GM19239 (cell line): ENCODE measurements around the gene ATN1.
A peak's percentile ranks its signal among the peaks of the same experiment; 100 is the strongest.
"Not testable (repeated sequence)": the region's sequence is repeated elsewhere in the genome, so short reads cannot be mapped to it uniquely, and the experiment has no call there.

Source experiments
- DNase-seq: peaks from one replicate; pipeline ENCODE4 v3.0.0; 2011; ENCODE audit warnings: low spot score; ENCODE audit not compliant: insufficient read length
- FAIRE-seq: peaks from 2 replicates; lab custom pipeline; 2011; peaks lifted over from hg19 to GRCh38; lab: Jason Lieb, UNC

The ATN1 gene

DNA sequence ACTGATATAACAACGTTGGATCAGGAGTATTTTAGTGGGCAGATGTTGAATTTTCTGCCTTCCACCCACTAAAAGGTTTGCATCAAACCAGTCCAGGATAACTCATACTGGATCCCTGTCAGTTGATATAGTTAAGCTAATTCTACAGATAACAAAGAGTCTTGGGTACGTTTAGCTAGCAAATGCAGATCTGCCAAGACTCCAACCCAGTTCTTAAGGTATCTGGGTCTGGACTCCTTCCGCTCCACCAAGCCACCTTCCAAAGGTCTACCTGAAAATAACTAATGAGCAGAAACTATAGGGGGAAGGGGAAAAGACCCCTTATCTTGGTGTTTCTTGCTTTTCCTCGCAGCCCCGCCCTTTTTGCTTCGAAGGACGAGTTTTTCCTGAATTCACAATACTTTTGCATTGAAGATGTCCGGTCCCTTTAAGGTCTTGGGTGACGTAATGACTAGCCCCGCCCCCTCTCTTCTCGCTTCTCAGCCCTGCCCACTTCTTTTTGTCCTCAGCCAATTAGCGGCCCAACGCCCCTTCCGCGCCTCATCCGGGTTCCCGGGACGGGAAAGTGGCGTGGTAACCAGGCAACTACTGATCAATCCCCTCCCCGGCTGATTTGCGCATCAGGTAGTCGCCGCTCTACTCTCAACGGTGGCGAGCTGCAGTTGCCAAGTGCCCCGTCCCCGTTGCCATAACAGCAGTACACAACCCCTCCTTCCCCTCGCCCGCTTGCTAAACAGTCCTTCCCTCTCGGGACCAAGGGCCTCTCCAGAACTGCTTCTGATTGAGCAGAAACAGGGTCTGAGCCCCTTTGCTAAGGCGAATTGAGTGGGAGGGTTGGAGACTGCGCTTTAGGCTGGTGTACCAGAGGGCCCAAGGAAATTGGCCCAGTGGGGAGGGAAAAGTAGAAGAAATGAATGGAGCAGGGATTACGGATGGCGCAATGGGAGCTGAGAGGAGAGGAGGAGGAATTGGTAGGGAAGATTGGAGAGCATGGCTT lies 23.2 kb upstream of the ATN1 start, which contains the start of gene LRRC23:
Gene LRRC23 (plus strand): TSS at position 543 of the 997 bp plus-strand sequence. CDS start 812 bp downstream, outside the sequence.
- peak; percentile 100 for FAIRE-seq
- peak; percentile 85 for DNase-seq

DNA sequence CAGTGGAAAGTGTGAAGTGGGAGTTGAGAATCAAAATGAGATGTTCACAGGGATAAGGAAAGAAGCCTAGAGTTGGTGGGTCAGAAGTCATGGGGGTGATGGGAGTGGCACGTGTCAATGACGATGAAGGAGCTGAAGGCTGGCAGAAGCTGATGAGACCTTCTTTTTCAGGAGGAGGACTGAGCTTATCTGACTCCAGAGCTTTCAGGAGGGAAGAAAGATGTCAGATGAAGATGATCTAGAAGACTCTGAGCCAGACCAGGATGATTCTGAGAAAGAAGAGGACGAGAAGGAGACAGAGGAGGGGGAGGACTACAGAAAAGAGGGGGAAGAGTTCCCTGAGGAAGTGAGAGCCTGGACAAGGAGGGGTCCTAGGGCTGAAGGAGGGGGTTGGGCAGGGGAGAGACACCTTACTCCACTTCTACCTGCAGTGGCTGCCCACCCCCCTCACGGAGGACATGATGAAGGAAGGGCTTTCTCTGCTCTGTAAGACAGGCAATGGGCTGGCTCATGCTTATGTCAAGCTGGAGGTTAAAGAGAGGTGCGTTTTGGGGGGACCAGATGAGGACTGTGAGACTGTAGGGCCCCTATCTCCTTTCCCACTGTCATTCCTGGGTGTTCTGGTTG lies 22.2 kb upstream of the ATN1 start:
- no peak for FAIRE-seq

DNA sequence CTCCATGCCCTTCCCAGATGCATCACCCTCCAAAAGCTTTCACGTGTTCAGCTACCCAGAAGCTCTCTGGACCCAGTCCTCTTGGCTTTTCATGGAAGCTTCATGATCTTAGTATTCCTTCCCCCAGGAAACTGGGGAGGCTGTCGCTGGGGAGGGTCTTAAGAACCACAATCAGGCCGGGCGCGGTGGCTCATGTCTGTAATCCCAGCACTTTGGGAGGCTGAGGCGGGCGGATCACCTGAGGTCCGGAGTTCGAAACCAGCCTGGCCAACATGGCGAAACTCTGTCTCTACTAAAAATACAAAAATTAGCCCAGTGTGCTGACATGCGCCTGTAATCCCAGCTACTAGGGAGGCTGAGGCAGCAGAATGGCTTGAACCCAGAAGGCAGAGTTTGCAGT lies 19.6 kb upstream of the ATN1 start:
- not testable (repeated sequence) for FAIRE-seq, DNase-seq

More for the DNA sequence above, 22.2 kb upstream of the ATN1 start:
- DNase-seq: no peak

DNA sequence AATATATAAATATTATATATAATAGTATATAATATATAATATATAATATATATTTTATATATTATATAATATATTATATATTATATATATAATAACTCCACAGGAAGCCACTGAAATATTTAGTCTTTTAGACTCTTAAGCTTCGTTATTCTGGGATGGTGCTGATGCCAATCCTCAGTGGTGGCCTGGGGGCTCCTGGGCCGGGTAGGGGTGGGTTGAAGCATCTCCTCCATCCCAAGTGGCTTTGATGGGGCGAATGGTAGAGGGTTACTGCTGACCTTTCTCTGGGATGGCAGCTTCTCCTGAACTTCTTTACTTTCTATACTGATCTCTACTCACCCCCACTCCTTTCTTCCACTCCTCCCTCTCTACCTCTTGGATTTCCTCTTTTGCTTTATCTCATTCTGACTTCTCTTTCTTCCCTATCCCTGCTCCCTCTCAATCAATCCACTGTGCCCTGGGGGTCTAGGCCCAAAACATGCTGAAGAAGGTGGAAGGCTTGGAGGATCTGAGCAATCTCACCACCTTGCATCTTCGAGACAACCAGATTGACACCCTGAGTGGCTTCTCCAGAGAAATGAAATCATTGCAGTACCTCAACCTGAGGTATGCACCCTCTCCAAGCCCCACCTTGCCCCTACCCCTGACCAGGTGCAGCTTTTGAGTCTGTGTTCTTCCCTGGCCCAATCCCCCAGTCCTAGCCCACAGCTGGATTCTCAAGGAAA lies 18.2 kb upstream of the ATN1 start:
- DNase-seq: no peak
- FAIRE-seq: no peak

DNA sequence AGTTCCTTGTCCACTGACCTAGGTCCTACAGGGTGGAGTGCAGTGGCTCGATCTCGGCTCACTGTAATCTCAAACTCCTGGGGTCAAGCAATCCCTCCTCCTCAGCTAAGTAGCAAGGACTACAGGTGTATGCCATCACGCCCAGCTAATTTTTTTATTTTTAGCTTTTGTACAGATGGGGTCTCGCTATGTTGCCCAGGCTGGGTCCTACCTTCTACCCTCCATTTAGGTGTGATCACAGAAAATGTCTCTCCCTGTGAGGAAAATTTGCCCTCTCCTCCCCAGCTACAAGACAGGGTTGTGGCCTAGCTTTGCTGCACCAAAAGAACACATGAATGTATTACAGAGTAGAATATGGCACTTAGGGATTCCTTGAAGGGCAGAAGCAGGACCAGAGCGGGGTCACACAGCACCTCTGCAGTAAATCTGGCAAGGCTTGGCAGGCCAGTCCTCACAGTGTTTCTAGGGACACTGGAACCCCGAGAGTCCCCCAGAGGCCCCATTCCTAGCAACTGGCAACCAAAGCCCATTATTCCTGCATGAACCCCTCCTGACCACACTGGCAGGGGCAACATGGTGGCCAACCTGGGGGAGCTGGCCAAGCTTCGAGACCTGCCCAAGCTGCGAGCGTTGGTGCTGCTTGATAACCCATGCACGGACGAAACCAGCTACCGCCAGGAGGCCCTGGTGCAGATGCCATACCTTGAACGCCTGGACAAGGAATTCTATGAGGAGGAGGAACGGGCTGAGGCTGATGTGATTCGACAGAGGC lies 15.4 kb upstream of the ATN1 start:
- FAIRE-seq (no peak), DNase-seq (no peak)

DNA sequence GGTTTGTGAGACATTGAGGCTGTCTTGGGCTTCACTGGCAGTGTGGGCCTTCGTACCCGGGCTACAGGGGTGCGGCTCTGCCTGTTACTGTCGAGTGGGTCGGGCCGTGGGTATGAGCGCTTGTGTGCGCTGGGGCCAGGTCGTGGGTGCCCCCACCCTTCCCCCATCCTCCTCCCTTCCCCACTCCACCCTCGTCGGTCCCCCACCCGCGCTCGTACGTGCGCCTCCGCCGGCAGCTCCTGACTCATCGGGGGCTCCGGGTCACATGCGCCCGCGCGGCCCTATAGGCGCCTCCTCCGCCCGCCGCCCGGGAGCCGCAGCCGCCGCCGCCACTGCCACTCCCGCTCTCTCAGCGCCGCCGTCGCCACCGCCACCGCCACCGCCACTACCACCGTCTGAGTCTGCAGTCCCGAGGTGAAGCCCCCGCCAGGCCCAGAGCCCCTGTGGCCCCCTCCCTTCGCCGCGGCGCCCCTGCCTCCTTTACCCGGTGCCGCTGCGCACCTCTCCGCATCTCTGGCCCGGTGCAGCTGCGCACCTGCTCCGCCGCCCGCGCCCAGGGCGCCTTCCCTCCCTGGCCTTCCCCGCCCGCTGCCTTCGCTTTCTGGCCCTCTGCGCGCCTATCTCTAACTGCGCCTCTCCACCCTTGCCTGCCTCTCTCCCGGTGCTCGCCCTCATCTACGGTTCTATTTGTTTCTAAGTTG lies 13.4 kb upstream of the ATN1 start, which contains the start of gene ENO2:
Gene ENO2 (plus strand): TSS at position 335 of the 701 bp plus-strand sequence. CDS start 1,253 bp downstream, outside the sequence.
- FAIRE-seq (peak; percentile 73), DNase-seq (no peak)

DNA sequence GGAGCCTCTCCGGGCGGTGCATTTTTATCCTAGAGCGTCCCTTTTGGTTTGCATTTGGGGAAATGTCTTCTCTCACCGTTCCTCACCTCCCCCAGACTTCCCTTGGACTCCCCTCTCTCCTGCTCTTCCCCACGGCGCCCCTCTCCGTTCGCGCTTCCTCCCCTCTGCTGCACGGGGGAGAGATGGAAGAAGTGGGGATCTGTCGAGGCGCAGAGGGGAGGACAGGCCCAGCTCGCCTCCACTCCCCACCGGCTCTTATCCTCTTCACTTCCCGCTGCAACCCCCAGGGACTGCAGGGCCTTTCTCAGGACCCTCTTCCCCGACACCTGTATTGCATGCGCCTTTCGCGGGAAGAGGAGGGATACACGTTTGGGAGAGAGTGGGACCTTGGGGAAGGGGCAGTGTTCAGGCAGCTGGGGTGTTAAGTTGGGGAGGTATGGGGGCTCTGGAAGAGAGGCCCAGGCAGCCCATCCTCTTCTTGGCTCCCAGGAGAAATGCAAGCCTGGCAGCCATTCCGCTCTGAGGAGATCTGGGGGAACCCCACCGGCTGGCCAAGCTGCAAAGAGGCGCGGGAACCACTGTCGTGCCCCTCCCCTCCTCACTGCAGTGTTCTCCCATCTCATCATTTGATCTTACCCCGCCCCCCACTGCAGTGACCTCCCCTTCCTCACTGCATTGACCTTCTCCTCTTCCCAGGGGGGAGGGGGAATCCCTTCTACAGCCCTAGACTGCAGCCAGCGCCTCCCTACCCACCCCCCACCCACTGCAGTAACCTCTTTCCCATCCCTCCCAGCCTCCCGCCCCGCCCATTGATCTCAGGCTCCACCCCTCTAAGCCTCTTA lies 12.6 kb upstream of the ATN1 start:
- FAIRE-seq (peak; percentile 83), DNase-seq (no peak)

DNA sequence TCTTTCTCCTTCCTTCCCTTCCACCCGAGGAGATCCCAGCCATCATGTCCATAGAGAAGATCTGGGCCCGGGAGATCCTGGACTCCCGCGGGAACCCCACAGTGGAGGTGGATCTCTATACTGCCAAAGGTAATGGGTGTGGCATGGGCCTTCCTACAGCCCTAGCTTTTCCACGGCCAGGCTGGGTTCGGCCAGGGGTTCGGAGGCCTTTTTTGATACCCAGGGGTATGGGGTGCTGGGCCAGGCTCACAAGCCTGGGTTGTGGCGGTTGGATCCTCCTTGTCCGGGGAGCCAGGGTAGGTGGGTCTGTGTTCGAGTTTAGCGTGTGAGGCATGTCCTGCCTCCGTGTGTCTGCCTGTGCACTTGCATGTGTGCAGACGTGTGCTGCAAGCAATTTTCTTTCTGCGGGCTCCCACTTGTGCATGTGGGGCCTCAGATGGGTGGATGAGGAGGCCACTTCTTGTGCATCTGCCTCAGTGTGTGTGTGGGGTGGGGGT lies 11.9 kb upstream of the ATN1 start:
- FAIRE-seq (no peak), DNase-seq (no peak)

DNA sequence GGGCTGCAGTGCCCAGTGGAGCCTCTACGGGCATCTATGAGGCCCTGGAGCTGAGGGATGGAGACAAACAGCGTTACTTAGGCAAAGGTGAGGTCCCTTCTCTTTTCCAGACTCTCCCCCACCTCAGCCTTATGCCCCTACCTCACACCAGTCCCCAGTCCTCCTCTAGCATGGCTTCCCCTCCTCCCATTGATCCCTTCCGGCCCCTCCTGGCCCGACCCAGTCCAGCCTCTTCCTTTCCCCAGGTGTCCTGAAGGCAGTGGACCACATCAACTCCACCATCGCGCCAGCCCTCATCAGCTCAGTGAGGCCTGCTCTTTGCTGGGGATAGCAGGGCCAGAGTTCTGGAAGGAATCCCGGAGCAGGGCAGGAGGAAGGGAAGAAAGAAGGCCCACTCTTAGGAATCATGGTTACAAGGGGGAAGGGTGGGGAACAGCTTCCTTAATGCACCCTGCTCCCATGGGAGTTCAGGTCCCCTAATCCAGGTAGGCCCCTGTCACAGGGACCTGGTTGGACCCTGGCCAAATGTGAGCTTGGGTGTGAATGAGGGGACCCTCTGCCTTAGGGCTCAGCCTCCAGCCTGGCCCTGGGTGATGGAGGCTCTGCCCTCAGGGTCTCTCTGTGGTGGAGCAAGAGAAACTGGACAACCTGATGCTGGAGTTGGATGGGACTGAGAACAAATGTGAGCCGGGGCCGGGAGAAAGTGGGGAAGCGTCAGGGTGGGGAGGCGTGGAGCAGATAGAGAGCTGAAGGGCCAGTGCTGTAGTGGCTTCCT lies 11.1 kb upstream of the ATN1 start:
- DNase-seq: no peak
- no peak for FAIRE-seq

DNA sequence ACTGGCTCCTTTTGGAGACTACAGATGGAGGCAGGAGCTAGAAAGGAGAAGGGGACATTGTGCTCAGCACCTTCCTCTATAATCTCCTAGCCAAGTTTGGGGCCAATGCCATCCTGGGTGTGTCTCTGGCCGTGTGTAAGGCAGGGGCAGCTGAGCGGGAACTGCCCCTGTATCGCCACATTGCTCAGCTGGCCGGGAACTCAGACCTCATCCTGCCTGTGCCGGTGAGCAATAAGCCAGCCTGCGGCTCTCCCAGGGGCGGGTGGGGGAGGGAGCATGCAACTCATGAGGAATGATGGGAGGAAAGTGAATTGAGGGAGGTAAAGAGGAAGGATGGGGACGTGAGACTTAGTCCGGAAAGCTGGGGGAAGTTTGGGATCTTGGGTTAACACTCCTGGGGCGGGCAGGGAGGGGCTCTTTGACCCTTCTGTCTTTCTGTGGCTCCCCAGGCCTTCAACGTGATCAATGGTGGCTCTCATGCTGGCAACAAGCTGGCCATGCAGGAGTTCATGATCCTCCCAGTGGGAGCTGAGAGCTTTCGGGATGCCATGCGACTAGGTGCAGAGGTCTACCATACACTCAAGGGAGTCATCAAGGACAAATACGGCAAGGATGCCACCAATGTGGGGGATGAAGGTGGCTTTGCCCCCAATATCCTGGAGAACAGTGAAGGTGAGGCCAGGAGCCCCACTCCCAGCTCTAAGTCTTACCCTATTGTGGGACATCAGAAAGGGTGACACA lies 10.1 kb upstream of the ATN1 start:
- DNase-seq (no peak), FAIRE-seq (no peak)

DNA sequence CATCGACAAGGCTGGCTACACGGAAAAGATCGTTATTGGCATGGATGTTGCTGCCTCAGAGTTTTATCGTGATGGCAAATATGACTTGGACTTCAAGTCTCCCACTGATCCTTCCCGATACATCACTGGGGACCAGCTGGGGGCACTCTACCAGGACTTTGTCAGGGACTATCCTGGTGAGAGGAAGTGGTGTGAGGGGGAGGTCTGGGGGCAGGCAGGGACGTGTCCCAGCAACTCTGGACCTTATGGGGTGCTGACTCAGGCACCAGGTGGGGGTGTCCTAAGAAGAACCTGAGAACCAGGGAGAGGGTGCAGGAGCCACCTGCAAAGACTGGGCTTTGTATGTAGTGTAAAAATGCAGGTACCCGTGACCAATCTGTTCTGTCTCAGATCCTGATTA lies 8.2 kb upstream of the ATN1 start:
- no peak for FAIRE-seq
- DNase-seq: no peak

DNA sequence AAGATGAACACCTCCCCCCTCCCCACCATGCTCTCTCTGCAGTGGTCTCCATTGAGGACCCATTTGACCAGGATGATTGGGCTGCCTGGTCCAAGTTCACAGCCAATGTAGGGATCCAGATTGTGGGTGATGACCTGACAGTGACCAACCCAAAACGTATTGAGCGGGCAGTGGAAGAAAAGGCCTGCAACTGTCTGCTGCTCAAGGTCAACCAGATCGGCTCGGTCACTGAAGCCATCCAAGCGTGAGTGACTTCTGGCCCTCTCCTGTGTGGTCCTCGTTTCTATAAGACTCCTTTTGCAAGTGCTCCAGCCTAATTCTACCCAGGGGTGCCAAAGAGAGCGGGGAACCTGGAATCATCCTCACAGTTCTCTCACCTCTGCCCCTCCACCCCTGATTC lies 6.2 kb upstream of the ATN1 start:
- no peak for DNase-seq
- peak; percentile 49 for FAIRE-seq

DNA sequence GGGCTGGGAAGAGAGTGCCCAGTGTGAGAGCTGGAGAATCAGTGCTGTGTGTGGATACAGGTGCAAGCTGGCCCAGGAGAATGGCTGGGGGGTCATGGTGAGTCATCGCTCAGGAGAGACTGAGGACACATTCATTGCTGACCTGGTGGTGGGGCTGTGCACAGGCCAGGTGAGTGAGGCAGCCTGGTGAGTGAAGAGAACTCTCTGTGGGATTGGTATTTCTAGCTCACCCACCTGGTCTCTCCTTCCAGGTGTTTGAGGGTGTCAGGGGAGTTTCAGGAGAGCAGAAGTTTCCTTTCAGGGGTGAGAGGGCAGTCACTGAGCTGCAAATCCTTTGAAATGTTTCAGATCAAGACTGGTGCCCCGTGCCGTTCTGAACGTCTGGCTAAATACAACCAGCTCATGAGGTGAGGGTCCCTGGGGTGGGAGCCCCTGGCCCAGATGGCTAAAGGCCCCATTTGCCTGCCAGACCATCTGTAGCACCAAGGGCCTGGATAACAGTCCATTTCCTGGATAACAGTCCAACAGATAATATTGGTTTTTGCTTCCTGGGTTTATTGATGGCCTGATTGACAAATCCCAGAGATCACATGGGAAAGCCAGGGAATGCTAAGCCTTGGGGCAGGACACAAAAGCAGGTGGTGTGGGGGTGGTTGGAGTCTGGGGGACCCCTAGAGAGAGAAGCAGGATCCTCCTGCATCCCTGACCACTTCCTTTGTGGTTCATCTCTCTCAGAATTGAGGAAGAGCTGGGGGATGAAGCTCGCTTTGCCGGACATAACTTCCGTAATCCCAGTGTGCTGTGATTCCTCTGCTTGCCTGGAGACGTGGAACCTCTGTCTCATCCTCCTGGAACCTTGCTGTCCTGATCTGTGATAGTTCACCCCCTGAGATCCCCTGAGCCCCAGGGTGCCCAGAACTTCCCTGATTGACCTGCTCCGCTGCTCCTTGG lies 5.5 kb upstream of the ATN1 start:
- FAIRE-seq (peak; percentile 80), DNase-seq (no peak)

DNA sequence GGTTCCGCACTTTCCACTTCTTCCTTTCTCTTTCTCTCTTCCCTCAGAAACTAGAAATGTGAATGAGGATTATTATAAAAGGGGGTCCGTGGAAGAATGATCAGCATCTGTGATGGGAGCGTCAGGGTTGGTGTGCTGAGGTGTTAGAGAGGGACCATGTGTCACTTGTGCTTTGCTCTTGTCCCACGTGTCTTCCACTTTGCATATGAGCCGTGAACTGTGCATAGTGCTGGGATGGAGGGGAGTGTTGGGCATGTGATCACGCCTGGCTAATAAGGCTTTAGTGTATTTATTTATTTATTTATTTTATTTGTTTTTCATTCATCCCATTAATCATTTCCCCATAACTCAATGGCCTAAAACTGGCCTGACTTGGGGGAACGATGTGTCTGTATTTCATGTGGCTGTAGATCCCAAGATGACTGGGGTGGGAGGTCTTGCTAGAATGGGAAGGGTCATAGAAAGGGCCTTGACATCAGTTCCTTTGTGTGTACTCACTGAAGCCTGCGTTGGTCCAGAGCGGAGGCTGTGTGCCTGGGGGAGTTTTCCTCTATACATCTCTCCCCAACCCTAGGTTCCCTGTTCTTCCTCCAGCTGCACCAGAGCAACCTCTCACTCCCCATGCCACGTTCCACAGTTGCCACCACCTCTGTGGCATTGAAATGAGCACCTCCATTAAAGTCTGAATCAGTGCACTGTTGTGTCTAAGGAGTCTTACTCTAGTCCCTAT lies 4.6 kb upstream of the ATN1 start:
- DNase-seq (no peak), FAIRE-seq (peak; percentile 47)

DNA sequence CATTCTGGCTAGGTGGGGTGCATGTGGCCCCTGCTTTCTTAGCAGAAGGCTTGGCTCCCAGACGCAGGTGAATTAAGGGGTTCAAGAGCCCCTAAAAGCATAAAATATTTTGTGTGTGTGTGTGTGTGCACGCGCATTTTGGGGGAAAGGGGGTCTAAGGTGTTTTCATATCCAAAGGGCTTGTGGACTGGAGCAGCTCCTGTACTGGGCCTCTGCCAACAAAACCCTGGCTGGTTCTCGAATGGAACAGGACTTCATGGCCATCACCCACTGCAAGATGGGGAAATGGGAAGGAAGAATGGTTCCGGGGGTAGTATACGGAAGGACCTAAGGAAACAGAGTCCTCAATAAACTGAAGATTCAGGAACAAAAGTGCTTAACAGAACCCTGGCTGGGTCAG lies 3.9 kb upstream of the ATN1 start:
- no peak for FAIRE-seq
- no peak for DNase-seq
